ENCODE results near the gene IDH3G. TPM values are rescaled to one million over a fixed set of nuclear protein-coding genes. Genes with fewer than 3 reads are reported as not detected.
"Not testable (repeated sequence)": the region's sequence is repeated elsewhere in the genome, so short reads cannot be mapped to it uniquely, and the experiment has no call there.

IDH3G gene
- polyA plus RNA-seq, 1 donor (not counting 4 experiments of a cell fraction or from before 2014, with no cell fraction given): 44.7 TPM

GRCh38 chrX:153742111-153742510 is 52.1 kb downstream of the IDH3G start:
- dilution Hi-C loops (cut with MboI; ENCODE audit: extremely low pct_ligation_motif_present, low sequenced_read_pairs); H3K4me3 ChIP-seq (ENCODE audit: control insufficient read depth in 2 of 3, extremely low read depth in 1 of 3, insufficient read depth in 2 of 3, low read depth in 1 of 3, low read length in 3 of 3); H3K9ac ChIP-seq (ENCODE audit: control insufficient read depth, extremely low read depth, insufficient read depth, low read length); H3K4me2 ChIP-seq (ENCODE audit: control insufficient read depth, extremely low read depth, insufficient read depth, low read depth, low read length); H3K27ac ChIP-seq (ENCODE audit: control insufficient read depth, insufficient read depth, low read length); FAIRE-seq; H3K9me3 ChIP-seq (ENCODE audit: control insufficient read depth, low read depth, low read length); H4K20me1 ChIP-seq (ENCODE audit: control insufficient read depth, extremely low read depth, insufficient read depth, low read length); H3K9me1 ChIP-seq (ENCODE audit: control insufficient read depth, extremely low read depth, insufficient read depth, low read length); H3K79me2 ChIP-seq (ENCODE audit: control insufficient read depth, insufficient read depth, low read length); DNase-seq (ENCODE audit: low read depth, low spot score); H3K4me1 ChIP-seq (ENCODE audit: control insufficient read depth, extremely low read depth, insufficient read depth, low read length); H3K27me3 ChIP-seq (ENCODE audit: control insufficient read depth, extremely low read depth, insufficient read depth, low read length); H2AFZ ChIP-seq (ENCODE audit: control insufficient read depth, low read length); H3K36me3 ChIP-seq (ENCODE audit: control insufficient read depth in 2 of 2, extremely low read depth in 1 of 2, insufficient read depth in 2 of 2, low read length in 2 of 2): not testable (repeated sequence)

- no peak overlapping the region for H3K9ac ChIP-seq (ENCODE audit: control insufficient read depth, extremely low read depth, insufficient read depth, low read length)
- H3K36me3 ChIP-seq (ENCODE audit: control insufficient read depth in 2 of 2, extremely low read depth in 1 of 2, insufficient read depth in 2 of 2, low read length in 2 of 2): no peaks in the 10 kb centered on the region
- H3K4me3 ChIP-seq (ENCODE audit: control insufficient read depth in 2 of 3, extremely low read depth in 1 of 3, insufficient read depth in 2 of 3, low read depth in 1 of 3, low read length in 3 of 3): no peak overlapping the region
- H3K4me1 ChIP-seq (ENCODE audit: control insufficient read depth, extremely low read depth, insufficient read depth, low read length): peaks cover 7% of the 10 kb centered on the region
- H2AFZ ChIP-seq (ENCODE audit: control insufficient read depth, low read length): no peak overlapping the region
- DNase-seq (ENCODE audit: low read depth, low spot score) (no peak), FAIRE-seq (no peak)
- no peak overlapping the region for H3K27ac ChIP-seq (ENCODE audit: control insufficient read depth, insufficient read depth, low read length)
- dilution Hi-C loops (cut with MboI; ENCODE audit: extremely low pct_ligation_motif_present, low sequenced_read_pairs): no loop called here
- no peaks in the 10 kb centered on the region for H3K9me3 ChIP-seq (ENCODE audit: control insufficient read depth, low read depth, low read length)
- no peaks in the 10 kb centered on the region for H3K79me2 ChIP-seq (ENCODE audit: control insufficient read depth, insufficient read depth, low read length)
- no peaks in the 10 kb centered on the region for H4K20me1 ChIP-seq (ENCODE audit: control insufficient read depth, extremely low read depth, insufficient read depth, low read length)
- TF ChIP-seq EZH2 (IDR thresholded peaks at IDR 0.05; ENCODE audit: low read length) (no peak), CTCF (optimal IDR thresholded peaks at IDR 0.05 in 1 of 3, IDR thresholded peaks at IDR 0.05 in 1 of 3, conservative IDR thresholded peaks at IDR 0.05 in 1 of 3; ENCODE audit: extremely low read depth in 1 of 3, insufficient read depth in 2 of 3, low read length in 3 of 3) (no peak)
- no peaks in the 10 kb centered on the region for H3K9me1 ChIP-seq (ENCODE audit: control insufficient read depth, extremely low read depth, insufficient read depth, low read length)
- H3K27me3 ChIP-seq (ENCODE audit: control insufficient read depth, extremely low read depth, insufficient read depth, low read length): no peaks in the 10 kb centered on the region
- no peak overlapping the region for H3K4me2 ChIP-seq (ENCODE audit: control insufficient read depth, extremely low read depth, insufficient read depth, low read depth, low read length)
Measured at GRCh38 chrX:153741446-153741845, 52.7 kb downstream of the IDH3G start.

- H2AFZ ChIP-seq (ENCODE audit: control insufficient read depth, low read length): no peak overlapping the region
- H3K9ac ChIP-seq (ENCODE audit: control insufficient read depth, extremely low read depth, insufficient read depth, low read length): no peak overlapping the region
- H4K20me1 ChIP-seq (ENCODE audit: control insufficient read depth, extremely low read depth, insufficient read depth, low read length): no peaks in the 10 kb centered on the region
- no peaks in the 10 kb centered on the region for H3K79me2 ChIP-seq (ENCODE audit: control insufficient read depth, insufficient read depth, low read length)
- H3K27ac ChIP-seq (ENCODE audit: control insufficient read depth, insufficient read depth, low read length): no peak overlapping the region
- no peak overlapping the region for H3K4me3 ChIP-seq (ENCODE audit: control insufficient read depth in 2 of 3, extremely low read depth in 1 of 3, insufficient read depth in 2 of 3, low read depth in 1 of 3, low read length in 3 of 3)
- dilution Hi-C loops (cut with MboI; ENCODE audit: extremely low pct_ligation_motif_present, low sequenced_read_pairs): no loop called here
- H3K9me3 ChIP-seq (ENCODE audit: control insufficient read depth, low read depth, low read length): no peaks in the 10 kb centered on the region
- no peaks in the 10 kb centered on the region for H3K9me1 ChIP-seq (ENCODE audit: control insufficient read depth, extremely low read depth, insufficient read depth, low read length)
- DNase-seq (ENCODE audit: low read depth, low spot score) (no peak), FAIRE-seq (no peak)
- no peaks in the 10 kb centered on the region for H3K36me3 ChIP-seq (ENCODE audit: control insufficient read depth in 2 of 2, extremely low read depth in 1 of 2, insufficient read depth in 2 of 2, low read length in 2 of 2)
- no peak overlapping the region for H3K4me2 ChIP-seq (ENCODE audit: control insufficient read depth, extremely low read depth, insufficient read depth, low read depth, low read length)
- H3K27me3 ChIP-seq (ENCODE audit: control insufficient read depth, extremely low read depth, insufficient read depth, low read length): no peaks in the 10 kb centered on the region
- TF ChIP-seq CTCF (optimal IDR thresholded peaks at IDR 0.05 in 1 of 3, IDR thresholded peaks at IDR 0.05 in 1 of 3, conservative IDR thresholded peaks at IDR 0.05 in 1 of 3; ENCODE audit: extremely low read depth in 1 of 3, insufficient read depth in 2 of 3, low read length in 3 of 3) (no peak), EZH2 (IDR thresholded peaks at IDR 0.05; ENCODE audit: low read length) (no peak)
- peaks cover 7% of the 10 kb centered on the region for H3K4me1 ChIP-seq (ENCODE audit: control insufficient read depth, extremely low read depth, insufficient read depth, low read length)
Measured at GRCh38 chrX:153740631-153741222, 53.4 kb downstream of the IDH3G start.
